ENCODE data around the gene EPHA2.

EPHA2 gene

GRCh38 chr1:16167331-16168143, 11.7 kb upstream of the EPHA2 start:
- DNase-seq: no peak

GRCh38 chr1:16166117-16166516, 10.2 kb upstream of the EPHA2 start:
- DNase-seq: no peak

GRCh38 chr1:16165548-16165947, 9.7 kb upstream of the EPHA2 start:
- DNase-seq: no peak

- peak in 1 of 3 experiments; percentile 46 for DNase-seq
These were observed 9.2 kb upstream of the EPHA2 start for GRCh38 chr1:16165073-16165364.

- peak in 2 of 3 experiments; percentile 83 to 97 for DNase-seq
These were observed 8.6 kb upstream of the EPHA2 start for GRCh38 chr1:16164213-16165072.

GRCh38 chr1:16163608-16164212, 7.8 kb upstream of the EPHA2 start:
- peak in 1 of 3 experiments; percentile 45 for DNase-seq

GRCh38 chr1:16162163-16162822, 6.4 kb upstream of the EPHA2 start:
- DNase-seq: no peak

GRCh38 chr1:16161717-16162116, 5.8 kb upstream of the EPHA2 start:
- DNase-seq: no peak

GRCh38 chr1:16158993-16159831, 3.3 kb upstream of the EPHA2 start:
- DNase-seq: peak in 2 of 3 experiments; percentile 27 to 31

GRCh38 chr1:16158025-16158424, 2.2 kb upstream of the EPHA2 start:
- no peak for DNase-seq

- DNase-seq: peak in 1 of 3 experiments; percentile 12
These were observed 1.1 kb upstream of the EPHA2 start for GRCh38 chr1:16156848-16157495.

GRCh38 chr1:16153999-16154673, 1.7 kb downstream of the EPHA2 start:
- no peak for DNase-seq

GRCh38 chr1:16153096-16153998, 2.5 kb downstream of the EPHA2 start:
- DNase-seq: no peak

GRCh38 chr1:16152481-16153087, 3.3 kb downstream of the EPHA2 start:
- no peak for DNase-seq

GRCh38 chr1:16151995-16152384, 3.9 kb downstream of the EPHA2 start:
- DNase-seq: no peak

GRCh38 chr1:16151196-16151994, 4.5 kb downstream of the EPHA2 start:
- DNase-seq: peak in 1 of 3 experiments; percentile 45

GRCh38 chr1:16150508-16150907, 5.4 kb downstream of the EPHA2 start:
- DNase-seq: no peak

GRCh38 chr1:16149702-16150488, 6.0 kb downstream of the EPHA2 start:
- DNase-seq: no peak

Data from NCI-H1417 (cell line).